ENCODE data around the gene PDZD4.

Gene PDZD4

GRCh38 chrX:153861733-153862310 lies 31.5 kb upstream of the PDZD4 start:
- H3K9me3 Mint-ChIP-seq, result no peaks in the 10 kb centered on the region
- H3K4me3 Mint-ChIP-seq, result no peak overlapping the region
- peaks cover 5% of the 10 kb centered on the region for H3K4me1 Mint-ChIP-seq
- H3K36me3 Mint-ChIP-seq (ENCODE audit: low read depth), result no peaks in the 10 kb centered on the region
- no peak for ATAC-seq
- H3K27me3 Mint-ChIP-seq, result peaks cover 2% of the 10 kb centered on the region
- no peak for DNase-seq
- H3K27ac Mint-ChIP-seq, result no peak overlapping the region

GRCh38 chrX:153861151-153861550 lies 30.8 kb upstream of the PDZD4 start:
- DNase-seq (no peak), ATAC-seq (no peak)
- peaks cover 5% of the 10 kb centered on the region for H3K4me1 Mint-ChIP-seq
- no peaks in the 10 kb centered on the region for H3K9me3 Mint-ChIP-seq
- no peak overlapping the region for H3K27ac Mint-ChIP-seq
- no peaks in the 10 kb centered on the region for H3K36me3 Mint-ChIP-seq (ENCODE audit: low read depth)
- H3K4me3 Mint-ChIP-seq, result no peak overlapping the region
- H3K27me3 Mint-ChIP-seq, result peaks cover 2% of the 10 kb centered on the region

- H3K9me3 Mint-ChIP-seq, result no peaks in the 10 kb centered on the region
- DNase-seq (no peak), ATAC-seq (no peak)
- H3K27ac Mint-ChIP-seq, result no peak overlapping the region
- H3K36me3 Mint-ChIP-seq (ENCODE audit: low read depth), result no peaks in the 10 kb centered on the region
- peaks cover 3% of the 10 kb centered on the region for H3K27me3 Mint-ChIP-seq
- H3K4me1 Mint-ChIP-seq, result peaks cover 5% of the 10 kb centered on the region
- no peak overlapping the region for H3K4me3 Mint-ChIP-seq
These were observed 27.1 kb upstream of the PDZD4 start for GRCh38 chrX:153857348-153857903.

GRCh38 chrX:153854702-153855101 lies 24.4 kb upstream of the PDZD4 start:
- Mint-ChIP-seq H3K36me3 (ENCODE audit: low read depth) (no peaks in the 10 kb centered on the region), H3K4me1 (peaks cover 5% of the 10 kb centered on the region), H3K27me3 (peaks cover 8% of the 10 kb centered on the region)

GRCh38 chrX:153853902-153854267 lies 23.5 kb upstream of the PDZD4 start:
- Mint-ChIP-seq H3K9me3 (no peaks in the 10 kb centered on the region), H3K27me3 (peaks cover 6% of the 10 kb centered on the region), H3K4me3 (no peak overlapping the region), H3K4me1 (peaks cover 5% of the 10 kb centered on the region), H3K36me3 (ENCODE audit: low read depth) (no peaks in the 10 kb centered on the region), H3K27ac (no peak overlapping the region)
- ATAC-seq (no peak), DNase-seq (no peak)

More at GRCh38 chrX:153854702-153855101, 24.4 kb upstream of the PDZD4 start:
- ATAC-seq (no peak), DNase-seq (no peak)
- no peak overlapping the region for H3K4me3 Mint-ChIP-seq
- H3K27ac Mint-ChIP-seq, result no peak overlapping the region
- no peaks in the 10 kb centered on the region for H3K9me3 Mint-ChIP-seq

GRCh38 chrX:153853180-153853901 lies 23.0 kb upstream of the PDZD4 start:
- ATAC-seq (no peak), DNase-seq (no peak)
- no peak overlapping the region for H3K4me3 Mint-ChIP-seq
- no peak overlapping the region for H3K27ac Mint-ChIP-seq
- no peaks in the 10 kb centered on the region for H3K36me3 Mint-ChIP-seq (ENCODE audit: low read depth)
- no peaks in the 10 kb centered on the region for H3K9me3 Mint-ChIP-seq
- peaks cover 5% of the 10 kb centered on the region for H3K4me1 Mint-ChIP-seq
- peaks cover 6% of the 10 kb centered on the region for H3K27me3 Mint-ChIP-seq

GRCh38 chrX:153851981-153852380 lies 21.6 kb upstream of the PDZD4 start:
- ATAC-seq, result no peak
- no peak overlapping the region for H3K27ac Mint-ChIP-seq
- no peak for DNase-seq
- H3K4me3 Mint-ChIP-seq, result no peak overlapping the region
- H3K36me3 Mint-ChIP-seq (ENCODE audit: low read depth), result no peaks in the 10 kb centered on the region
- no peaks in the 10 kb centered on the region for H3K9me3 Mint-ChIP-seq
- peaks cover 6% of the 10 kb centered on the region for H3K27me3 Mint-ChIP-seq
- H3K4me1 Mint-ChIP-seq, result peaks cover 2% of the 10 kb centered on the region

- Mint-ChIP-seq H3K27ac (no peak overlapping the region), H3K36me3 (ENCODE audit: low read depth) (no peaks in the 10 kb centered on the region), H3K27me3 (peaks cover 13% of the 10 kb centered on the region), H3K9me3 (no peaks in the 10 kb centered on the region), H3K4me1 (peaks cover 2% of the 10 kb centered on the region), H3K4me3 (no peak overlapping the region)
- DNase-seq, result no peak
- no peak for ATAC-seq
These were observed 18.0 kb upstream of the PDZD4 start for GRCh38 chrX:153848325-153848724.

GRCh38 chrX:153845842-153846241 lies 15.5 kb upstream of the PDZD4 start:
- ATAC-seq, result no peak
- H3K27me3 Mint-ChIP-seq, result peaks cover 11% of the 10 kb centered on the region
- DNase-seq, result no peak

GRCh38 chrX:153845195-153845594 lies 14.9 kb upstream of the PDZD4 start:
- no peaks in the 10 kb centered on the region for H3K36me3 Mint-ChIP-seq (ENCODE audit: low read depth)
- H3K4me1 Mint-ChIP-seq, result peaks cover 2% of the 10 kb centered on the region
- no peak overlapping the region for H3K27ac Mint-ChIP-seq
- peaks cover 11% of the 10 kb centered on the region for H3K27me3 Mint-ChIP-seq
- H3K4me3 Mint-ChIP-seq, result no peak overlapping the region
- no peaks in the 10 kb centered on the region for H3K9me3 Mint-ChIP-seq
- DNase-seq (no peak), ATAC-seq (no peak)

More at GRCh38 chrX:153845842-153846241, 15.5 kb upstream of the PDZD4 start:
- no peaks in the 10 kb centered on the region for H3K36me3 Mint-ChIP-seq (ENCODE audit: low read depth)
- no peaks in the 10 kb centered on the region for H3K9me3 Mint-ChIP-seq
- no peak overlapping the region for H3K4me3 Mint-ChIP-seq
- peaks cover 2% of the 10 kb centered on the region for H3K4me1 Mint-ChIP-seq
- H3K27ac Mint-ChIP-seq, result no peak overlapping the region

GRCh38 chrX:153844509-153845082 lies 14.3 kb upstream of the PDZD4 start:
- Mint-ChIP-seq H3K27ac (no peak overlapping the region), H3K4me1 (peaks cover 2% of the 10 kb centered on the region), H3K27me3 (peaks cover 11% of the 10 kb centered on the region), H3K4me3 (no peak overlapping the region), H3K36me3 (ENCODE audit: low read depth) (no peaks in the 10 kb centered on the region), H3K9me3 (no peaks in the 10 kb centered on the region)
- ATAC-seq (no peak), DNase-seq (no peak)

- H3K4me3 Mint-ChIP-seq, result no peak overlapping the region
- H3K36me3 Mint-ChIP-seq (ENCODE audit: low read depth), result no peaks in the 10 kb centered on the region
- ATAC-seq (no peak), DNase-seq (no peak)
- no peaks in the 10 kb centered on the region for H3K9me3 Mint-ChIP-seq
- peaks cover 2% of the 10 kb centered on the region for H3K27me3 Mint-ChIP-seq
- H3K4me1 Mint-ChIP-seq, result no peaks in the 10 kb centered on the region
- H3K27ac Mint-ChIP-seq, result no peak overlapping the region
These were observed 6.6 kb upstream of the PDZD4 start for GRCh38 chrX:153836921-153837320.

GRCh38 chrX:153832728-153833127 lies 2.4 kb upstream of the PDZD4 start:
- no peak for ATAC-seq

GRCh38 chrX:153831429-153832150 lies 1.2 kb upstream of the PDZD4 start:
- Mint-ChIP-seq H3K27ac (no peak overlapping the region), H3K4me3 (no peak overlapping the region), H3K27me3 (peaks cover 16% of the 10 kb centered on the region), H3K36me3 (ENCODE audit: low read depth) (no peaks in the 10 kb centered on the region), H3K9me3 (no peaks in the 10 kb centered on the region), H3K4me1 (peaks cover 3% of the 10 kb centered on the region)
- ATAC-seq (no peak), DNase-seq (no peak)

More at GRCh38 chrX:153832728-153833127, 2.4 kb upstream of the PDZD4 start:
- peaks cover 2% of the 10 kb centered on the region for H3K4me1 Mint-ChIP-seq
- H3K27me3 Mint-ChIP-seq, result peaks cover 12% of the 10 kb centered on the region
- no peak overlapping the region for H3K4me3 Mint-ChIP-seq
- no peaks in the 10 kb centered on the region for H3K9me3 Mint-ChIP-seq
- no peaks in the 10 kb centered on the region for H3K36me3 Mint-ChIP-seq (ENCODE audit: low read depth)
- H3K27ac Mint-ChIP-seq, result no peak overlapping the region
- DNase-seq, result no peak
